ENCODE data around the gene MATCAP1. TPM values are rescaled to one million over a fixed set of nuclear protein-coding genes. Genes with fewer than 3 reads are reported as not detected.

The MATCAP1 gene
- total and polyA plus RNA-seq, 2 of the 13 experiments (the other 11 are each of a cell fraction or from before 2014, with no cell fraction given), result 11.2 to 24.5 TPM

DNA sequence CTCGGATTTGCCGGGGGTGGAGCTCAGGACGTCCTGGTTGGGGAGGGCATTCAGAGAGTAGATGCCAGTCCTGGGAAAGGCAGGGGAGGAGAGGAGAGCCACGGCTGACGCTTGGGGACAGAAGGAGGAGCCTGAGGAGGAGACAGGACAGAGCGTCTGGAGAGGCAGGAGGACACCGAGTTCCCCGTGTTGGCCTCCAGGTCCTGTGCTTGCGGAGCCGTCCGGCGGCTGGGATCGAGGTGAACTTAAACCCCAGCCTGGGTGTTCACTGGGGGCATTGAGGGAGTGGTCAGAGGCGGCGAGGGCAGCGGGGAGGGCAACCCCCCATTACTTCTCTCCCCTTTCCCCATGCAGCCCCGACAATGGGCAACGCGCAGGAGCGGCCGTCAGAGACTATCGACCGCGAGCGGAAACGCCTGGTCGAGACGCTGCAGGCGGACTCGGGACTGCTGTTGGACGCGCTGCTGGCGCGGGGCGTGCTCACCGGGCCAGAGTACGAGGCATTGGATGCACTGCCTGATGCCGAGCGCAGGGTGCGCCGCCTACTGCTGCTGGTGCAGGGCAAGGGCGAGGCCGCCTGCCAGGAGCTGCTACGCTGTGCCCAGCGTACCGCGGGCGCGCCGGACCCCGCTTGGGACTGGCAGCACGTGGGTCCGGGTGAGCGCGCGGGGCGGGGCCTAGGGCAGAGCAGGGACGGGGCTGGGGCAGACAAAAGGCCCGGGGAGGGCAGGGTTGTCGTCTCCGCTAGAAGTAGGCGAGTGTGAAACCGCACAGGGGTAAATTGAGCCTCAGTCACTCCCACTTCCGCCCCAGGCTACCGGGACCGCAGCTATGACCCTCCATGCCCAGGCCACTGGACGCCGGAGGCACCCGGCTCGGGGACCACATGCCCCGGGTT lies 9.7 kb downstream of the MATCAP1 start (continued):
- TF ChIP-seq ZNF33A (CRISPR knock-in tag; IDR thresholded peaks at IDR 0.05; ENCODE audit: borderline replicate concordance) (0 out of 2 replicates have a peak, but pooled peaks have one; percentile 79), ATM (IDR thresholded peaks at IDR 0.05; ENCODE audit: borderline replicate concordance) (no peak), RBFOX2 (IDR thresholded peaks at IDR 0.05; ENCODE audit: low read depth, low read length) (peak; percentile 88), ZSCAN25 (CRISPR knock-in tag; IDR thresholded peaks at IDR 0.05) (peak; percentile 89), SIX4 (CRISPR knock-in tag; IDR thresholded peaks at IDR 0.05) (no peak; the same call in 1 of the 2 replicates), ZNF614 (CRISPR knock-in tag; IDR thresholded peaks at IDR 0.05; ENCODE audit: borderline replicate concordance) (peak; percentile 66; the same call in 1 of the 2 replicates), ZNF768 (CRISPR knock-in tag; IDR thresholded peaks at IDR 0.05) (peak; percentile 83; the same call in 1 of the 2 replicates), SRSF1 (optimal IDR thresholded peaks at IDR 0.05; ENCODE audit: low read depth, low read length) (no peak), ZNF33B (CRISPR knock-in tag; IDR thresholded peaks at IDR 0.05) (peak; percentile 95; the same call in 1 of the 2 replicates)
- TF ChIP-seq, protein P1, sequence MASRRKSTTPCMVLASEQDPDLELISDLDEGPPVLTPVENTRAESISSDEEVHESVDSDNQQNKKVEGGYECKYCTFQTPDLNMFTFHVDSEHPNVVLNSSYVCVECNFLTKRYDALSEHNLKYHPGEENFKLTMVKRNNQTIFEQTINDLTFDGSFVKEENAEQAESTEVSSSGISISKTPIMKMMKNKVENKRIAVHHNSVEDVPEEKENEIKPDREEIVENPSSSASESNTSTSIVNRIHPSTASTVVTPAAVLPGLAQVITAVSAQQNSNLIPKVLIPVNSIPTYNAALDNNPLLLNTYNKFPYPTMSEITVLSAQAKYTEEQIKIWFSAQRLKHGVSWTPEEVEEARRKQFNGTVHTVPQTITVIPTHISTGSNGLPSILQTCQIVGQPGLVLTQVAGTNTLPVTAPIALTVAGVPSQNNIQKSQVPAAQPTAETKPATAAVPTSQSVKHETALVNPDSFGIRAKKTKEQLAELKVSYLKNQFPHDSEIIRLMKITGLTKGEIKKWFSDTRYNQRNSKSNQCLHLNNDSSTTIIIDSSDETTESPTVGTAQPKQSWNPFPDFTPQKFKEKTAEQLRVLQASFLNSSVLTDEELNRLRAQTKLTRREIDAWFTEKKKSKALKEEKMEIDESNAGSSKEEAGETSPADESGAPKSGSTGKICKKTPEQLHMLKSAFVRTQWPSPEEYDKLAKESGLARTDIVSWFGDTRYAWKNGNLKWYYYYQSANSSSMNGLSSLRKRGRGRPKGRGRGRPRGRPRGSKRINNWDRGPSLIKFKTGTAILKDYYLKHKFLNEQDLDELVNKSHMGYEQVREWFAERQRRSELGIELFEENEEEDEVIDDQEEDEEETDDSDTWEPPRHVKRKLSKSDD (CRISPR knock-in tag; IDR thresholded peaks at IDR 0.05; ENCODE audit: low read depth), result no peak; the same call in 1 of the 2 replicates
- TF ChIP-seq, protein P2, sequence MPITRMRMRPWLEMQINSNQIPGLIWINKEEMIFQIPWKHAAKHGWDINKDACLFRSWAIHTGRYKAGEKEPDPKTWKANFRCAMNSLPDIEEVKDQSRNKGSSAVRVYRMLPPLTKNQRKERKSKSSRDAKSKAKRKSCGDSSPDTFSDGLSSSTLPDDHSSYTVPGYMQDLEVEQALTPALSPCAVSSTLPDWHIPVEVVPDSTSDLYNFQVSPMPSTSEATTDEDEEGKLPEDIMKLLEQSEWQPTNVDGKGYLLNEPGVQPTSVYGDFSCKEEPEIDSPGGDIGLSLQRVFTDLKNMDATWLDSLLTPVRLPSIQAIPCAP (CRISPR knock-in tag; IDR thresholded peaks at IDR 0.05; ENCODE audit: low read depth), result 0 out of 2 replicates have a peak, but pooled peaks have one; percentile 55
- TF ChIP-seq, protein P3, sequence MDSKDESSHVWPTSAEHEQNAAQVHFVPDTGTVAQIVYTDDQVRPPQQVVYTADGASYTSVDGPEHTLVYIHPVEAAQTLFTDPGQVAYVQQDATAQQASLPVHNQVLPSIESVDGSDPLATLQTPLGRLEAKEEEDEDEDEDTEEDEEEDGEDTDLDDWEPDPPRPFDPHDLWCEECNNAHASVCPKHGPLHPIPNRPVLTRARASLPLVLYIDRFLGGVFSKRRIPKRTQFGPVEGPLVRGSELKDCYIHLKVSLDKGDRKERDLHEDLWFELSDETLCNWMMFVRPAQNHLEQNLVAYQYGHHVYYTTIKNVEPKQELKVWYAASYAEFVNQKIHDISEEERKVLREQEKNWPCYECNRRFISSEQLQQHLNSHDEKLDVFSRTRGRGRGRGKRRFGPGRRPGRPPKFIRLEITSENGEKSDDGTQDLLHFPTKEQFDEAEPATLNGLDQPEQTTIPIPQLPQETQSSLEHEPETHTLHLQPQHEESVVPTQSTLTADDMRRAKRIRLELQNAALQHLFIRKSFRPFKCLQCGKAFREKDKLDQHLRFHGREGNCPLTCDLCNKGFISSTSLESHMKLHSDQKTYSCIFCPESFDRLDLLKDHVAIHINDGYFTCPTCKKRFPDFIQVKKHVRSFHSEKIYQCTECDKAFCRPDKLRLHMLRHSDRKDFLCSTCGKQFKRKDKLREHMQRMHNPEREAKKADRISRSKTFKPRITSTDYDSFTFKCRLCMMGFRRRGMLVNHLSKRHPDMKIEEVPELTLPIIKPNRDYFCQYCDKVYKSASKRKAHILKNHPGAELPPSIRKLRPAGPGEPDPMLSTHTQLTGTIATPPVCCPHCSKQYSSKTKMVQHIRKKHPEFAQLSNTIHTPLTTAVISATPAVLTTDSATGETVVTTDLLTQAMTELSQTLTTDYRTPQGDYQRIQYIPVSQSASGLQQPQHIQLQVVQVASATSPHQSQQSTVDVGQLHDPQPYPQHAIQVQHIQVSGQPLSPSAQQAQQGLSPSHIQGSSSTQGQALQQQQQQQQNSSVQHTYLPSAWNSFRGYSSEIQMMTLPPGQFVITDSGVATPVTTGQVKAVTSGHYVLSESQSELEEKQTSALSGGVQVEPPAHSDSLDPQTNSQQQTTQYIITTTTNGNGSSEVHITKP (CRISPR knock-in tag; IDR thresholded peaks at IDR 0.05; ENCODE audit: low read depth), result peak; percentile 22; the same call in 1 of the 2 replicates
- TF ChIP-seq, protein P4, sequence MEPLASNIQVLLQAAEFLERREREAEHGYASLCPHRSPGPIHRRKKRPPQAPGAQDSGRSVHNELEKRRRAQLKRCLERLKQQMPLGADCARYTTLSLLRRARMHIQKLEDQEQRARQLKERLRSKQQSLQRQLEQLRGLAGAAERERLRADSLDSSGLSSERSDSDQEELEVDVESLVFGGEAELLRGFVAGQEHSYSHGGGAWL (CRISPR knock-in tag; IDR thresholded peaks at IDR 0.05), result peak; percentile 93
- TF ChIP-seq, protein P5, sequence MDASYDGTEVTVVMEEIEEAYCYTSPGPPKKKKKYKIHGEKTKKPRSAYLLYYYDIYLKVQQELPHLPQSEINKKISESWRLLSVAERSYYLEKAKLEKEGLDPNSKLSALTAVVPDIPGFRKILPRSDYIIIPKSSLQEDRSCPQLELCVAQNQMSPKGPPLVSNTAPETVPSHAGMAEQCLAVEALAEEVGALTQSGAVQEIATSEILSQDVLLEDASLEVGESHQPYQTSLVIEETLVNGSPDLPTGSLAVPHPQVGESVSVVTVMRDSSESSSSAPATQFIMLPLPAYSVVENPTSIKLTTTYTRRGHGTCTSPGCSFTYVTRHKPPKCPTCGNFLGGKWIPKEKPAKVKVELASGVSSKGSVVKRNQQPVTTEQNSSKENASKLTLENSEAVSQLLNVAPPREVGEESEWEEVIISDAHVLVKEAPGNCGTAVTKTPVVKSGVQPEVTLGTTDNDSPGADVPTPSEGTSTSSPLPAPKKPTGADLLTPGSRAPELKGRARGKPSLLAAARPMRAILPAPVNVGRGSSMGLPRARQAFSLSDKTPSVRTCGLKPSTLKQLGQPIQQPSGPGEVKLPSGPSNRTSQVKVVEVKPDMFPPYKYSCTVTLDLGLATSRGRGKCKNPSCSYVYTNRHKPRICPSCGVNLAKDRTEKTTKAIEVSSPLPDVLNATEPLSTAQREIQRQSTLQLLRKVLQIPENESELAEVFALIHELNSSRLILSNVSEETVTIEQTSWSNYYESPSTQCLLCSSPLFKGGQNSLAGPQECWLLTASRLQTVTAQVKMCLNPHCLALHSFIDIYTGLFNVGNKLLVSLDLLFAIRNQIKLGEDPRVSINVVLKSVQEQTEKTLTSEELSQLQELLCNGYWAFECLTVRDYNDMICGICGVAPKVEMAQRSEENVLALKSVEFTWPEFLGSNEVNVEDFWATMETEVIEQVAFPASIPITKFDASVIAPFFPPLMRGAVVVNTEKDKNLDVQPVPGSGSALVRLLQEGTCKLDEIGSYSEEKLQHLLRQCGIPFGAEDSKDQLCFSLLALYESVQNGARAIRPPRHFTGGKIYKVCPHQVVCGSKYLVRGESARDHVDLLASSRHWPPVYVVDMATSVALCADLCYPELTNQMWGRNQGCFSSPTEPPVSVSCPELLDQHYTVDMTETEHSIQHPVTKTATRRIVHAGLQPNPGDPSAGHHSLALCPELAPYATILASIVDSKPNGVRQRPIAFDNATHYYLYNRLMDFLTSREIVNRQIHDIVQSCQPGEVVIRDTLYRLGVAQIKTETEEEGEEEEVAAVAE (CRISPR knock-in tag; IDR thresholded peaks at IDR 0.05; ENCODE audit: borderline replicate concordance), result peak; percentile 89

All from HepG2 (cell line).